Mesenteric fat pad (tissue), 1 donor: ENCODE results near the gene ATP6V0E2. TPM values are rescaled to one million over a fixed set of nuclear protein-coding genes. Genes with fewer than 3 reads are reported as not detected.

Experiments
- total RNA-seq: library from RNA; stranded (reverse); fragmentation: NEBNext Ultra II Directional; extraction: Animal tissue kit (Norgen Biotek cat#: 25700); gene quantifications from one replicate; pipeline ENCODE4 v1.2.1, GENCODE V29; 2021
- donor health status: DM: yes; HTN: yes; CAD: no.

The ATP6V0E2 gene
- total RNA-seq, 1 donor from 2014 or later: 18.5 TPM

Other genes starting within 250 kb of the ATP6V0E2 start
- gene ZNF467, start 100.4 kb upstream of the ATP6V0E2 start, total RNA-seq: 11.5 TPM
- 9.4 TPM for gene ZNF862, start 35.6 kb upstream of the ATP6V0E2 start, total RNA-seq